Measurements from ENCODE around the gene SFSWAP.

SFSWAP gene

DNA sequence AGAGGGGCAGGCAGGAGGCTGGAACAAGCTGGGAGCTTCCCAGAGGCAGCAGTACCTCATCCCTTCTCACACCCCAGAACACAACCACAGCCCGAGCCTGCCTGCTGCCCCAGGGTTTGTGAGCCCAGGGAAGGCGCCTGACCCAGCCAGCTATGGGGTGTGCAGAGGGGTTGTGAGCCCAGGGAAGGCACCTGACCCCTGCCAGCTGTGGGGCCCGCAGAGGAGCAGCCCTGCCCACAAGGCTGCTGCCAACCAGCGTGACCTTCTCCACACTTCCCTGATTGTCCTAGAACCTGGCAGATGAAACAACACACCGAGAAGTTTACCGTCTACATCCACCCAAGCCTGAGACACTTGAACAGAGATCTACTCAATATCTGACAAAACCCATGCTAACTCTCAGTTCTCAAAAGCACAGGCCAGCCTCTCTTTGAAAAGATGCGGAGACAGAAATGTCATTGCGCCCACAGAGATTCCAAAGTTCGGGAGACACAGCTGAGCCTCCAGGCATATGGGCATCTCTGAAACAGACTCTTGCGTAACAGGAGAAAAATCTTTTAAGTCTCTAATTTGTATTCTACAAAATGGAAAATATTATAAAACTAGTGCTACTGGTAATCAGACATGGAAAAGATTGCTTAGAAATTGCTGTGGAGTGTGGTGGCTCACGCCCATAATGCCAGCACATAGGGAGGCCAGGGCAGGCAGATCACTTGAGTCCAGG is 47.3 kb downstream of the SFSWAP start:
- TF ChIP-seq, protein P1, sequence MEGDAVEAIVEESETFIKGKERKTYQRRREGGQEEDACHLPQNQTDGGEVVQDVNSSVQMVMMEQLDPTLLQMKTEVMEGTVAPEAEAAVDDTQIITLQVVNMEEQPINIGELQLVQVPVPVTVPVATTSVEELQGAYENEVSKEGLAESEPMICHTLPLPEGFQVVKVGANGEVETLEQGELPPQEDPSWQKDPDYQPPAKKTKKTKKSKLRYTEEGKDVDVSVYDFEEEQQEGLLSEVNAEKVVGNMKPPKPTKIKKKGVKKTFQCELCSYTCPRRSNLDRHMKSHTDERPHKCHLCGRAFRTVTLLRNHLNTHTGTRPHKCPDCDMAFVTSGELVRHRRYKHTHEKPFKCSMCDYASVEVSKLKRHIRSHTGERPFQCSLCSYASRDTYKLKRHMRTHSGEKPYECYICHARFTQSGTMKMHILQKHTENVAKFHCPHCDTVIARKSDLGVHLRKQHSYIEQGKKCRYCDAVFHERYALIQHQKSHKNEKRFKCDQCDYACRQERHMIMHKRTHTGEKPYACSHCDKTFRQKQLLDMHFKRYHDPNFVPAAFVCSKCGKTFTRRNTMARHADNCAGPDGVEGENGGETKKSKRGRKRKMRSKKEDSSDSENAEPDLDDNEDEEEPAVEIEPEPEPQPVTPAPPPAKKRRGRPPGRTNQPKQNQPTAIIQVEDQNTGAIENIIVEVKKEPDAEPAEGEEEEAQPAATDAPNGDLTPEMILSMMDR (IDR thresholded peaks at IDR 0.05; ENCODE audit: low read depth, low read length, missing control alignments), result no peak
- no peak overlapping the region for H3K4me3 ChIP-seq (ENCODE audit: low read depth, low read length)
- DNase-seq (ENCODE audit: low read depth), result no peak

DNA sequence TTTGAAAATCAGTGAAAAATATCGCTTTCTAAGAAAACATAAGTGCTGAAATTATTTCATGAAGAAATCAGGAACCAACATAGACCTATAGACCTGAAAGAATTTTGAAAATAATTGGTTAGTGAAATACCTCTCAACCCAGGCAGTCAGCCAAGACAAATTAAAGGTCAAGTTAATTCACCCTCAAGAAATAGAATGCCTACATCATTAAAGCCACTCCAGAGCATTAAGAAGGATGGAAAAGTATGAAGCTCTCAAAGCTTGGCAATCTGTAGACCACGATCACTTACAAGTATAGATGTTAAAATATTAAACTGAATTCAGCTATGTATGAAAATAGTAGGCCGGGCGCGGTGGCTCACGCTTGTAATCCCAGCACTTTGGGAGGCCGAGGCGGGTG is 48.3 kb downstream of the SFSWAP start:
- H3K4me3 ChIP-seq (ENCODE audit: low read depth, low read length), result no peak overlapping the region
- no peak for DNase-seq (ENCODE audit: low read depth)
- TF ChIP-seq, protein P1 (IDR thresholded peaks at IDR 0.05; ENCODE audit: low read depth, low read length, missing control alignments), result no peak

DNA sequence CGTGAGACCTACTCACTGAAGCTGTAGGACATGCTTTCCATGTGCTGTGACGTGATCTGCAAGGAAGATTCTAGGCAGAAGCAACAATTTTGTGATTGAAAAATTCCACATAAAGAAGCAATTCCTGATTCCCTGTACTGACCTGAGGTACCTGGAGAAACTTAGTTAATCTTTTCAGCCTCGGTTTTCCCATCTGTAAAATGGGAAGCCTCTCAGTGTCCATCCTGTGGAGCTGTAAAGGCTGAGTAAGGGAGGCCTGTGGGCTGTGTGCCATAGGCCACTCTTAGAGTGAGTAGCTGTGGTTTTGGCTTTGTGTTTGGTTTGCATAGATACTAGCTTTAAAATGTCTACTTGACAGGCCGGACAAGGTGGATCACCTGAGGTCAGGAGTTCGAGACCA is 50.7 kb downstream of the SFSWAP start:
- TF ChIP-seq, protein P1 (IDR thresholded peaks at IDR 0.05; ENCODE audit: low read depth, low read length, missing control alignments), result no peak
- DNase-seq (ENCODE audit: low read depth), result no peak
- no peak overlapping the region for H3K4me3 ChIP-seq (ENCODE audit: low read depth, low read length)

DNA sequence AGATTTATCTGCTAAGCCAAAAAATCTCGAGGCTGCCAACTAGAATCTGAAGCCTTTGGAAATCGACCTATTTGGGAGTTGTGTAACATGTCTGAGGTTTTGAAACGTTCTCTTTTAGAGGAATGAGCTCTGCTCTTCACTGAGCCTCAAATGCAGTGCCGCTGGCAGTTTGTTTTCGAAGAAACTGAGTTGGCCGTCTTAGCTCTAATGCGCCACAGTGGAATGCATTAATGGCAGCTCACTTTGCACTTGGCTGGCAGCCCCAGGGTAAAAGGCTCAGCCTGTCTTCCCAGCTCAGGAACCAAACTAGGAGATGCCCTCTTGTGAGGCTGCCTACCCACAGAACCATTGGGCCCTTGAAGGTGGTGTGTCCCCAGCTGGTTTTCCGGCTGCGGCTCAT is 53.8 kb downstream of the SFSWAP start:
- DNase-seq (ENCODE audit: low read depth), result no peak
- no peak overlapping the region for H3K4me3 ChIP-seq (ENCODE audit: low read depth, low read length)
- TF ChIP-seq, protein P1 (IDR thresholded peaks at IDR 0.05; ENCODE audit: low read depth, low read length, missing control alignments), result no peak

DNA sequence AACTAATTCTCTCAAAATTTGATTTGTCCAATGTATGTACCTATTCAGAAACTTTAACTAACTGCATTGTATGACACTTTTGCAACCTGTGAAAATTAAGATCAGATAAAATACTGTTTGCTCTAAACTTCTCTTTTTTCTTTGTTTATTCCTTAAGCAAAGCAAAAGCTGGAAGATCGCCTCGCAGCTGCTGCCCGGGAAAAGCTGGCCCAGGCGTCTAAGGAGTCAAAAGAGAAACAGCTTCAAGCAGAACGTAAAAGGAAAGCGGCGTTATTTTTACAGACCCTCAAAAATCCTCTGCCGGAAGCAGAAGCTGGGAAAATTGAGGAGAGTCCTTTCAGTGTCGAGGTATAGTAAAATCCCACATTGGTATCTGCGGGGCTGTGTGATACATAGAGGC is 55.1 kb downstream of the SFSWAP start:
- no peak overlapping the region for H3K4me3 ChIP-seq (ENCODE audit: low read depth, low read length)
- no peak for DNase-seq (ENCODE audit: low read depth)
- TF ChIP-seq, protein P1 (IDR thresholded peaks at IDR 0.05; ENCODE audit: low read depth, low read length, missing control alignments), result no peak

DNA sequence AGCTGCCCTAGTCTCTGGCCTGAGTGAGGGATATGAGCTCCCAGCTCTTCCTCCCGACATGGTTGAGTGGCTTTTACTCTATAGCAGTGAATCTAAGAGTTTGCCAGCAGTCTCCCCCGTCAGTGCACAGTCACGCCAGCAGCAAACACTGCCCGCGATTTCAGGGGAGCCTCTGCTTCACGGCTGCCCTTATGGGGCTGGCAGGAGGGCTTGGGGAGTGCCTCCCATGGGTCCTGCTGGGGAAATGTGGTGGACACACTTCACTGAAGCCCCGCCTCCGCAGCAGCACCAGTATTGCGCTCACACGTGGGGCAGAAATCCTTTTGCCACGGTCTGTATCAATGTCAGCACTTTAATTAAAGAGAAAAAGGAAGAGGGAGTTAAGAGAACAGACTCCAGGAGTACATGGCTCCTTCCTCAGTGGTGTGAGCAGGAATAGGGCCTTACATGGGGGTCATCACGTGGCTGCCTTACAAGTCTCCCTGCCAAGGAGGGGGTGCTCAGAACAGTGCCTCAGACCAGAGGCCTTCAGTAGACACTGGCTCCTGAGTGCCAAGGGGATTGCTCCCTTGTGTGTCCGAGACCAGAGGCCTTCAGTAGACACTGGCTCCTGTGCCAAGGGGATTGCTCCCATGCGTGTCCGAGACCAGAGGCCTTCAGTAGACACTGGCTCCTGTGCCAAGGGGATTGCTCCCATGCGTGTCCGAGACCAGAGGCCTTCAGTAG is 55.7 kb downstream of the SFSWAP start:
- DNase-seq (ENCODE audit: low read depth), result no peak
- TF ChIP-seq, protein P1 (IDR thresholded peaks at IDR 0.05; ENCODE audit: low read depth, low read length, missing control alignments), result no peak
- H3K4me3 ChIP-seq (ENCODE audit: low read depth, low read length), result no peak overlapping the region

All from GM12864 (cell line).